ENCODE measurements around the gene TRIM68.

TRIM68 gene

DNA sequence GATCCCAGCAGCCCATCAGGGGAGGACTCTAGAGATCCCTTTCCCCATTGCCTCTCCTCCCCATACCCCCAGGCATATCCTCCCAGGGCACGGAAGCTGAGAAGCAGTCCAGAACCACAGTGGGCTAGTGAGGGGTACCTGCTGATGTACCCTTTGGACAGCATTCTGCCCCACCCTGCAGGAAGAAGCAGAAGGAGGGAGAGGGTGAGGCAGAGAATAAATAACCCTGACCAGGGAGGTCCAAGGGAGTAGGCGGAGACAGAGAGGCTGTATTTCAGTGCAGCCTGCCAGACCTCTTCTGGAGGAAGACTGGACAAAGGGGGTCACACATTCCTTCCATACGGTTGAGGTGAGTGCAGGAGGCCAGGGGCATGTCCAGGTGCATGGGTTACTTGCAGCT lies 35.7 kb upstream of the TRIM68 start, which contains the start of gene OR51E1:
Gene OR51E1, plus strand, starts transcription at position 301 of the 400 bp plus-strand sequence. CDS start 8,545 bp downstream, outside the sequence.
- H3K9me3 ChIP-seq, result no peaks in the 10 kb centered on the region
- H3K4me3 ChIP-seq, result peak within 1 kb of the TSS; percentile 34 to 38
- TF ChIP-seq, protein P1, sequence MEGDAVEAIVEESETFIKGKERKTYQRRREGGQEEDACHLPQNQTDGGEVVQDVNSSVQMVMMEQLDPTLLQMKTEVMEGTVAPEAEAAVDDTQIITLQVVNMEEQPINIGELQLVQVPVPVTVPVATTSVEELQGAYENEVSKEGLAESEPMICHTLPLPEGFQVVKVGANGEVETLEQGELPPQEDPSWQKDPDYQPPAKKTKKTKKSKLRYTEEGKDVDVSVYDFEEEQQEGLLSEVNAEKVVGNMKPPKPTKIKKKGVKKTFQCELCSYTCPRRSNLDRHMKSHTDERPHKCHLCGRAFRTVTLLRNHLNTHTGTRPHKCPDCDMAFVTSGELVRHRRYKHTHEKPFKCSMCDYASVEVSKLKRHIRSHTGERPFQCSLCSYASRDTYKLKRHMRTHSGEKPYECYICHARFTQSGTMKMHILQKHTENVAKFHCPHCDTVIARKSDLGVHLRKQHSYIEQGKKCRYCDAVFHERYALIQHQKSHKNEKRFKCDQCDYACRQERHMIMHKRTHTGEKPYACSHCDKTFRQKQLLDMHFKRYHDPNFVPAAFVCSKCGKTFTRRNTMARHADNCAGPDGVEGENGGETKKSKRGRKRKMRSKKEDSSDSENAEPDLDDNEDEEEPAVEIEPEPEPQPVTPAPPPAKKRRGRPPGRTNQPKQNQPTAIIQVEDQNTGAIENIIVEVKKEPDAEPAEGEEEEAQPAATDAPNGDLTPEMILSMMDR (IDR thresholded peaks at IDR 0.05), result no peak
- H3K27ac ChIP-seq, result peak within 1 kb of the TSS; percentile 42 to 60
- no peak for DNase-seq
- intact Hi-C loops (cut with DNase I; ENCODE audit: low total_unique reads), result no loop called here
- no peaks in the 10 kb centered on the region for H3K27me3 ChIP-seq
- H3K4me1 ChIP-seq, result peaks cover 0 to 59% (median 15%) of the 10 kb centered on the region in 4 donors
- H3K36me3 ChIP-seq, result no peaks in the 10 kb centered on the region

DNA sequence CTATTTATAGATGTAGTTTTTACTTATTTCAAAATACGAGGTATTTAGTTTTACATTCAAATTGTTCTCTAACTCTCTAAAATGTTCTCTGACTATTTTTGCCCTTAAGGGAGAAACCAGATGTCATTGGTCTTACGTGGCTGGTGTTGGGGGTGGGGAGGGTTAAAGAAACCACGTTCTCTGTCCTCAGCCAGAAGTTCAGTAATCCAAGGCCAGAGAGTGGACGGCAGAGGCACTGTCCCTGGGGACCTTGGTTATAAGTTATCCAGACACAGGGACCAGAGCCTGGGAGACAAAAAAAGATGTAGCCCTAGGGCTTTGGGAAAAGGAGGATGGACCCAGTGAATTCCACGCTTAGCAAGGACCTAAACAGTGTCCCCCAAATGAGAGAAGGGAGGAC lies 35.0 kb upstream of the TRIM68 start:
- intact Hi-C loops (cut with DNase I; ENCODE audit: low total_unique reads), result no loop called here
- peak overlapping the region; percentile 42 to 60 for H3K27ac ChIP-seq

DNA sequence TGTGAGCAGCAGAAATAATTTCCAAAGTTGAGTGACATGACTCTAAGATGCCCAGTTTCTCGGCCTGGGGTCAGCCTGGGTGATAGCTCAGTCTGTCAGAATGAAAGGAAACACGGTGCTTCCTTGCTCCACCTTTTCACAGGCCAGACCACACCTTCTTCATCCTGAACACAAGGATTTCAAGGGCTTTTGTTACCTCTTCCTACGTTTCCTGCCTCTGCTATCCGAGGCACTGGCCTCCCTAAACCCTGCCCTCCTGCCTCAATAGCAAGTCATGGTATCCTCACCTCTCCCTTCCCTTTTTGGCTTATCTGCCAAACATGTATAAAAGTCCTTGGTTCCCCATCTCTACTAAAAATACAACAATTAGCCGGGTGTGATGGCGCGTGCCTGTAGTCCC lies 34.0 kb upstream of the TRIM68 start:
- Histone ChIP-seq H3K4me3 (no peak overlapping the region), H3K4me1 (peaks cover 0 to 49% (median 17%) of the 10 kb centered on the region in 4 donors), H3K27ac (peak overlapping the region; percentile 15 to 60), H3K27me3 (no peaks in the 10 kb centered on the region), H3K36me3 (no peaks in the 10 kb centered on the region), H3K9me3 (no peaks in the 10 kb centered on the region)
- intact Hi-C loops (cut with DNase I; ENCODE audit: low total_unique reads), result no loop called here
- no peak for DNase-seq
- TF ChIP-seq, protein P1 (IDR thresholded peaks at IDR 0.05), result no peak

More for the DNA sequence above, 35.0 kb upstream of the TRIM68 start:
- DNase-seq, result no peak
- peak overlapping the region; percentile 34 to 38 for H3K4me3 ChIP-seq
- TF ChIP-seq, protein P1 (IDR thresholded peaks at IDR 0.05), result no peak
- H3K9me3 ChIP-seq, result no peaks in the 10 kb centered on the region
- H3K4me1 ChIP-seq, result peaks cover 0 to 54% (median 15%) of the 10 kb centered on the region in 4 donors
- no peaks in the 10 kb centered on the region for H3K27me3 ChIP-seq
- no peaks in the 10 kb centered on the region for H3K36me3 ChIP-seq

DNA sequence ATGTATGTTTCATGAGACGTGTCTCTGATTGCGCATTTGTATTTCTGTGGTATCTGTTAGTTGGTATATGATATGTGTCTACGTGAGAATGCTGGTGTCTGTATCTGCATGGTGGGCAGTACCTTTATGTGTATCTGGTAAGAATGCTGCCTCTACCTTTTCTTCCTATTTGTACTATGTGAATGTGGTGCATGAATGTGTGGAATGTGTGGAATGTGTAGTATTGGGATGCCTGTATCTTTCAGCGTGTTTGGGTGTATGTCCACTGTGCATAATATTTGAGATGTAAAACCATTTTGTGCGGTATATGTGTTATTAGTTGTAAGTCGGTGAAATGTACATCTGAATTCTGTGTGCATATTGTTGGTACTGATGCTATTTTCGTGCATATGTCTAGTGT lies 33.5 kb upstream of the TRIM68 start:
- Histone ChIP-seq H3K36me3 (no peaks in the 10 kb centered on the region), H3K27me3 (no peaks in the 10 kb centered on the region), H3K27ac (no peak overlapping the region), H3K4me3 (no peak overlapping the region), H3K9me3 (no peaks in the 10 kb centered on the region), H3K4me1 (peaks cover 0 to 46% (median 15%) of the 10 kb centered on the region in 4 donors)
- intact Hi-C loops (cut with DNase I; ENCODE audit: low total_unique reads), result no loop called here
- TF ChIP-seq, protein P1 (IDR thresholded peaks at IDR 0.05), result no peak
- no peak for DNase-seq

DNA sequence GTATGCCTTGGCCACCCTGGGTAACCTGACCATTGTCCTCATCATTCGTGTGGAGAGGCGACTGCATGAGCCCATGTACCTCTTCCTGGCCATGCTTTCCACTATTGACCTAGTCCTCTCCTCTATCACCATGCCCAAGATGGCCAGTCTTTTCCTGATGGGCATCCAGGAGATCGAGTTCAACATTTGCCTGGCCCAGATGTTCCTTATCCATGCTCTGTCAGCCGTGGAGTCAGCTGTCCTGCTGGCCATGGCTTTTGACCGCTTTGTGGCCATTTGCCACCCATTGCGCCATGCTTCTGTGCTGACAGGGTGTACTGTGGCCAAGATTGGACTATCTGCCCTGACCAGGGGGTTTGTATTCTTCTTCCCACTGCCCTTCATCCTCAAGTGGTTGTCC lies 31.9 kb upstream of the TRIM68 start:
- Histone ChIP-seq H3K4me3 (no peak overlapping the region), H3K4me1 (peaks cover 0 to 31% (median 9%) of the 10 kb centered on the region in 4 donors), H3K27ac (no peak overlapping the region), H3K9me3 (no peaks in the 10 kb centered on the region), H3K27me3 (no peaks in the 10 kb centered on the region), H3K36me3 (no peaks in the 10 kb centered on the region)
- no peak for DNase-seq
- intact Hi-C loops (cut with DNase I; ENCODE audit: low total_unique reads), result loop anchor here (5.0 kb wide), 1 partner anchor 187 kb away; no protein-coding TSS in a partner anchor
- TF ChIP-seq, protein P1 (IDR thresholded peaks at IDR 0.05), result no peak

All from tibial artery (tissue), 4 donors.